ENCODE measurements around the gene TMEM255A. TPM values are rescaled to one million over a fixed set of nuclear protein-coding genes. Genes with fewer than 3 reads are reported as not detected.

TMEM255A gene
- total RNA-seq, 1 donor from 2014 or later, result not detected

Other genes with a start within 250 kb of the TMEM255A start
- gene RHOXF2B, start 233.8 kb downstream of the TMEM255A start, total RNA-seq, result not detected in 2 replicates
- gene RHOXF1, start 195.5 kb downstream of the TMEM255A start, total RNA-seq, result not detected in 2 replicates
- not detected in 2 replicates for gene RHOXF2, start 152.8 kb downstream of the TMEM255A start, total RNA-seq
- 13.0 and 13.4 TPM in 2 replicates for gene ZBTB33, start 60.6 kb downstream of the TMEM255A start, total RNA-seq
- not detected in 2 replicates for gene ATP1B4, start 50.6 kb upstream of the TMEM255A start, total RNA-seq
- 42.7 and 44.1 TPM in 2 replicates for gene LAMP2, start 157.8 kb upstream of the TMEM255A start, total RNA-seq
- gene CUL4B, start 249.5 kb upstream of the TMEM255A start, total RNA-seq, result 25.2 and 26.5 TPM in 2 replicates